ENCODE measurements around the gene EZH2.

EZH2 gene

DNA sequence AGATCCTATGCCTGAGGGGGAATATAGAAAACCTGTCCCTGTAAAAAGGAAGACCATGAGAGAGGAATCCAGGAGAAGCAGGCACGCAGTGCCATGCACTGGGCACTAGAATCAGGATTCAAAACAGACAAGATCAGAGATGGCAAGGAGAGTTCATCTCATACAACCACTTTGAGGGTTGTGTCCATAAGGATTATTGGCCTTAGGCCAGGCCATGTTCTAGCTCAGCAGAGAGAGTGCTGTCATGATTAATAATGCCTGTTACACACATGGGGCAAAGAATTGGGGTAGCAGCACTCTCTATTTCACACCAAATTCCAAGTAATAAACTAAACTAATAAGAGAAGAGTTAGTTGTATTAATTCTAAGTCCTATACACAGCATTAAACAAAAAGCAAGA, 29.1 kb downstream of the EZH2 start:
- DNase-seq = no peak

DNA sequence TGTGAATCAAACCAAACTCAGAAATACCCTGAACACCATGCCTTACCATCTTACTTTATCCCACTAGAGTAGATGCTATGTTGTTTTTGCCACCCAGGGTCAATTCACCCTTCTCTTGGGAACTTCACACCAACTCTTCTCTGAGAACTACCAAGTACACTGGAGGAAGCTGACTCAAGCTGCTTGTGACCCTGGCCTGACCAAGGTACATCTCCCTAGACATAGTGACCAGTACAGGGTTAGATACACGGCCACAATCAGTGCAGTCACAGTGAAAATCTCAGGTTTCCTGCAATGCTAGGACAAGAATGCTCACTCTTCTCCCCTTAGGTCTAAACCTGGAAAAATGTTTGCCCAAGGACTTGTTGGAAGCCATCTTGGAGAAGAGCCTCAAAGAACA, 31.8 kb downstream of the EZH2 start:
- peak in 3 of 4 experiments; percentile 6 to 19 (median 19) for DNase-seq

GRCh38 chr7:148850564-148850963, 33.5 kb downstream of the EZH2 start:
- DNase-seq = no peak

- DNase-seq = no peak
These were observed 34.5 kb downstream of the EZH2 start for GRCh38 chr7:148849393-148850098.

DNA sequence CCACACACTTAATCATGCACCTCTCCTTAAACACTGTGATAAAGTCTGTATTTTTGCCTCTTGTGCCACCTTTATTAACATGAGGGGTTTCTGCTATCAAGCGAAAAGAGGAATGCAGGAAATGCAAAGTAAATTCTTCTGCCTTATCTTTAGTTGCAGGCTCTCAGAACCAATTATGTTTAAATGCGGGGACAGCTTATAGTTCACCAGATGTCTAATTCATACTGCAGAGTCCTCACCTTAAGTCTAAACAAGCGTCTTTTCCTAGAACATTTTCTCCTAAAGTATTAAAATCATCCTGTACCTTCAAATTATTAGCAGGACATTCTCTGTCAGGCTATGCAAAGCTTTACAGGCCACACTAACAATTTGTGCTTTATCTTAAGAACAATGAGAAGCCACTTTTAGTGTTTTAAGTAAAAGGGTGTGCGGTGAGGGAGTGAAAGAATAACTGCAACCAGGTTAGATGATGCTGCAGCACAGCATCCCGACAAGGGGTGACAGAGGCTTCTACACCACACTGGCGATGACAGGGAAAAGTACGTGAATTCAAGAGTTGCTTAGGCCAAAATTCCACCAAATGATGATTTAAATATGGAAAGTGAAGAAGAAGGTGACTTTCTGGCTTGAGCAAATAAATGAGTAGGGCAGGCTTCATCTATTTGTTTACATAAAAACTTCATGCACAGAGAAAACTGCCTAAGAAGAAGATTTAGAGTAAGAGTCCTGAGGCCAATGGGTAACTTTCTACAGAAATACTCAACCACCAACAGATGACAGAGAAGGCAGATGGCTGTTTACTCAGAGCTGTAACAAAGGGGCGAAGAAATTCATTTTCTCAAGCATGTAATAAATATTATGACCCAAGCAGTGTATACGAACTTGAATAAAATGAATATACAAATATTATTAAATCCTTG, 36.0 kb downstream of the EZH2 start:
- DNase-seq = no peak

DNA sequence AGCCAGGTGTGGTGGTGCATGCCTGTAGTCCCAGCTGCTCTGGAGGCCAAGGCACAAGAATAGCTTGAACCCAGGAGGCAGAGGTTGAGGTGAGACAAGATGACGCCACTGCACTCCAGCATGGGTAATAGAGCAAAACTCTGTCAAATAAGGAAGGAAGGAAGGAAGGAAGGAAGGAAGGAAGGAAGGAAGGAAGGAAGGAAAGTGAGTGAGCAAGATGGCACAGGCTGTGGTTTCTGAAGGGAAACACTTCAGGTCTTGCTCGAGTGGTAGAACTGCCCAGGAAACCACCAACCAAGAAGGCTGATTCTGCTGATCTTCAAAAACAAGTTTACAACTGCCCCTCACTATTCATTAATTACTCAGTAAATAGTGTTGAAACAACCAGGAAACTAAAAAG, 45.2 kb downstream of the EZH2 start:
- DNase-seq = no peak

- no peak for DNase-seq
These were observed 48.2 kb downstream of the EZH2 start for GRCh38 chr7:148835854-148836253.

- DNase-seq = no peak
These were observed 49.5 kb downstream of the EZH2 start for GRCh38 chr7:148834605-148835004.

- DNase-seq = no peak
These were observed 52.3 kb downstream of the EZH2 start for GRCh38 chr7:148831782-148832181.

- no peak for DNase-seq
These were observed 53.0 kb downstream of the EZH2 start for GRCh38 chr7:148830897-148831692.

DNA sequence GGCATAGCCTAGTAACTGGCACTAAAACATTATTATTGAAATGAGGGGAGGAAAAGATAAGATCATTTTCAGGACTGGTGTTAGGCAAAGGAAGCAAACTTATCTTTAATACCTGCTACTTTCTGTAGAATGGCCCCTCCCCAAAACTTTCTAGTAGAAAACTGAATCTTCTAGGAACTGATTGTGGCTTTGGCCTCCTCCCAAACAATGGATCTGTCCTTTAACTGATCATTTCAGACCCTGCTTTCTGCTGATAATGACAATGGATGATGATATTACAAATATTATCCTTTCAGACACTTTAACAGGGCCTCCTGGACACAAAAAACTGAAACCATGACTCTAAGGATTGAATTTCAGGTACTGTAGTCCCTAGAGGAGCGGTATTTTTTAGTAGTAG, 55.1 kb downstream of the EZH2 start:
- no peak for DNase-seq

DNA sequence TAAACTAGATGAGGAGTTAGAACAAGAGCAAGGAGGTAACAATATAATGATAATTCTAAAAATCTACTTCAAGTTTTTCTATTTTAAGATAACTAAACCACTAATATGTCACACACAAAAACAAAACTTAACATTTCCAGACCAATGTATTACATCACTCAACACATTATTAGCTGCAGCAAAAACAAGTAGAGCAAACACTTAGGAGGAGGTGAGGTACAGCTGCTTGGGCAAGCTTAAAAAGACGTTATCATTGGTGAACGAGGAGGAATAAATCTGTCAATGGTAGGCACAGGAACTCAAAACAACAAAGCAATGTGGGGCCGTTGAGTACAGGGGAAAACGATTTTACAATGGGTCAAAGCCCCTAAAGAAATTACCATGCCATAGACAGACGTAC, 58.8 kb downstream of the EZH2 start:
- DNase-seq = no peak

DNA sequence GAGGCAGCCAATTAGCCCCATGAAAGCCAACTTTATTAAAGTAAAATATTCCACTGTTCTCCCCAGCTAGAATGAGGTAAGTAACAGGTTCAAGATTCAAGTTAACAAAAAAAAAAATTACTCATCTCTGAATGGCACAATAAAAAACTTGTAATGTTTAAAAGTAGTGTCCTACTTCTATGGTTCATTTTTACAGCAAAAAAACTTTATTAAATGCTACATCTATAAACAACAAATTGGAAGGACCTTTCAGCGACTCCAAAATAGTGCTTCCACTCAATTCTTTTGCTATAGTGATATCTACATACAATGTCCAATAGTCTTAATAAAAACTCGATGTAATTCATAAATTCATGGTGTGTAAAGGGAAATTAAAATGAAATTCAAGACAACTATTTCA, 59.2 kb downstream of the EZH2 start:
- no peak for DNase-seq

DNA sequence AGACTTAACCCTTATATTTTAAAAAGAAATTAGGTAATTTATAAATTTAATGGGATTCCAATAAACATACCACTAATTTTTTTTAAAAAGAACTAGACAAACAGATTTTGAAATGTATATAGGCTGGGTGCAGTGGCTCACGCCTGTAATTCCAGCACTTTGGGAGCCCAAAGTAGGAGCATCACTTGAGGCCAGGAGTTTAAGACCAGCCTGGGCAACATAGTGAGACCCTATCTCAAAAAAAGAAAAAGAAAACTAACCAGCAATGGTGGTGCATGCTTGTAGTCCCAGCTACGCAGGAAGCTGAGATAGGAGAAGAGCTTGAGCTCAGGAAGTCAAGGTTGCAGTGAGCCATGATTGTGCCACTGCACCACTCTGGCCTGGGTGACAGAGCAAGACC, 62.7 kb downstream of the EZH2 start:
- DNase-seq = no peak

DNA sequence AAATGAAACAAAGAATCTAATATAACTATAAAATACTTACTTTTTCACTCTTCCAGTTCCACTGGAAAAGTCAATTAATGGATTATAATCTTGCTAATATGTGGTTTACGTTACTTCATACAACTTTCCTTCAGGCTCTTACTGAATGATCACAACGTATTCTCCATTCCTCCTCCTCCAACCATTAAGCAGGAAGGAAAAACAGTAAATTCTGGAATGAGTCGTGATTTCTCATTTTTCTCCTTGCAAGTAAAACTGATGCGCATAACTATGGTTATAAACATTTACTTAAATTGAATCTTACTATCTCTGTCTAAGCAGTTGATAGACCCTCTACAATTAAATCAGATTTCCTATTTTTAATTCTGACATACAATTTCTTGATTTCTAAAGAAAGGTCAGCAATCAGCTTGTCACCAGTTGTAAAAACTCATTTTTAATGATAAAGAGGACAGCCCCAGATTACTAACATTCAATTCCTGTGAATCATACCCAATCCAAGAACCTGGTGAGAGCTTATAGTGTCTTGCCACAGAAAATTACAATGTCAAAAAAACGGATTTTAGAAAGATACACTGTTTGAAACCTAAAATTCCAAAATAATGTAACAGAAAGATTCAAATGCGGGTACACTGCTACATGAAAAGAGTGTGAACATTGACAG, 64.3 kb downstream of the EZH2 start:
- no peak for DNase-seq

DNA sequence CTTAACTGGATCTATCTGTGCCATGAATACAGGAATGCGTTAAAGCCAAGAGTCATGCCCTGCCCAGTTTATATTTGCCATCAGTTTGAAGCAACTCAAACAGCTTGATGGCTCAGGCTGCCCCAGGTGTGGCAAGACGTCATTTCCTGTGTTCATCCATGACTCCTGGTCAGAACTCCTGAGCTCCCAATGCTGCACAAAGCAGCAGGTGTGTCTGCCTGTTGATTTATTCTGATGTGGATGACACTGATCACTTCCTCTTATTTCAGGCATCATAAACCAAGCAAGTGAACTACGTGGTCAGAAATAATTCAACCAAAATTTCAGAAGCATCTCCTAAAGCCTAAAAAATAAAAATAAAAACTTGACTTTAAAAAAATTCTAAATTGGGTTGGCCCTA, 68.5 kb downstream of the EZH2 start:
- no peak for DNase-seq

GRCh38 chr7:148814922-148815559, 69.0 kb downstream of the EZH2 start:
- DNase-seq = no peak

GRCh38 chr7:148813890-148814289, 70.2 kb downstream of the EZH2 start:
- no peak for DNase-seq

DNA sequence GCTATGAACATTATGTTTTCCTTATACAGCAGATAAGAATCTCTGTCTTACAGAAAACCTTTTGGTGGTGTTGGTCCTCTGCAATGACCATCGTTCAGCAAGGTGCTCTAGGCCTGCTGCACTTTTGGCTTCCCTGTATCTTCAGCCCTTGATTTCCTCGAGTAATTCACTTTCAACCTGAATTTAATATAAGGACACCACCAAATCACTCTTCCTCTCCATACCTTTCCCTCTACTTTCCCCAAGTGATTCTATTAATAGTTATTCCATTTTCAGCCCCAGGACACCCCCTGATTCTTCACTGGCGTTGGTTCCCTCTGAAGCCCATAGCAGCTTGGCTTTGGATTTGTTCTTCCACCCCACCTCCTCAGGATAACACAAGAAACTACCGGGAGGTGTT, 72.2 kb downstream of the EZH2 start:
- no peak for DNase-seq

DNA sequence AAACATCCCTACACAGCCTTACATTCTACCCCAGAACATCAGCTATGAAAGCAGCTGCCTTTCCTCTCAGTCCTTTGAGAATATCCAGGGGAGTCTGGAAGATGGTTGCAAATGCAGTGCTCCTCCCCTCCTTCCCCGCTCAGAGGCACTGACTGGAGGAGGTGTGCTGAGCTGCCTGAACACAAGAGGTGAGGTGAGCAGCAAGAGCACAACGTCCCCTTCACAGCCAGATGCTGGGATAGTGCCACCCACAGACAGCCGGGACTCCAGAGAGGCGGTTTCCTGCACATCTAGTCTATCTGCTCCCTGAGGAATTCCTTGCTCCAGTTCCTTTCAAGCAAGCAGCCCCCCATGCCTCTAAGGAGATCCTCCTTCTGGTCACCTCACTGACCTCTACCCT, 74.2 kb downstream of the EZH2 start:
- no peak for DNase-seq

DNA sequence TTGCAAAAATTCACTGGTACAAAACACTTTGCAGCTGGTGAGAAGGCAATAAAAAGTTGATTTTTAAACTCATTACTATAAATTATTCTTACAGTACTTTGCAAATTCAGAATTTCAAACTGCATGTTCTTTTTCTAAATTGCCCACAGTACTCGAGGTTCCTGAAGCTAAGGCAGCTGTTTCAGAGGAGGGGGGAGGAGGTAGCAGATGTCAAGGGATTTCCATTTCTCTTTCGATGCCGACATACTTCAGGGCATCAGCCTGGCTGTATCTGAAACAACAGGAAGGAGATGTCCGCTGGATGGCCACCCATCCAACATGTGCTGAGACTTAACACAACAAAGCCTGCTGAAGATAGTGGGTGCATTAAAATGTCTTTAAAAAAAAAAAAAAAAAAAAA, 76.7 kb downstream of the EZH2 start:
- DNase-seq = no peak

DNA sequence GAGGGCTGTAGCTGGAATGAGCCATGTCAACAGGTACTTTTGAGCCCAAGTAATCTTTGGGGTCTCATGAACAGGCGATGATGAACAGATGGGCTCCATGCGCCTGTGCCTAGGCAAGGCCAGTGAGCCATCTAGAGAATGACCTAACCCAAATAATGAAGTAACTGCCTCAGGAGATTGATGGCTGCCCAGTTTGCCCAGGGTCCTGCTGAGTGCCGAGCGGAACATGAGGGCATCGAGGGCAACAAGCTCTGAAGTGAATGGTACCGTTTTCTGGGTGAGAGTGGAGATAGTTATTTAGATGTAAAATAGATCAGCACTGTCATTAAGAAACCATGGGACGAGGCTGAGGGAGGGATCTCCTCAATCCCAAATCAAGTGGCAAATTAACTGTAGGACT, 77.9 kb downstream of the EZH2 start:
- DNase-seq = no peak

Data from suppressor macrophage (primary cell).